ENCODE data around the gene PIK3C2G.
A peak's percentile ranks its signal among the peaks of the same experiment; 100 is the strongest.

The PIK3C2G gene

DNA sequence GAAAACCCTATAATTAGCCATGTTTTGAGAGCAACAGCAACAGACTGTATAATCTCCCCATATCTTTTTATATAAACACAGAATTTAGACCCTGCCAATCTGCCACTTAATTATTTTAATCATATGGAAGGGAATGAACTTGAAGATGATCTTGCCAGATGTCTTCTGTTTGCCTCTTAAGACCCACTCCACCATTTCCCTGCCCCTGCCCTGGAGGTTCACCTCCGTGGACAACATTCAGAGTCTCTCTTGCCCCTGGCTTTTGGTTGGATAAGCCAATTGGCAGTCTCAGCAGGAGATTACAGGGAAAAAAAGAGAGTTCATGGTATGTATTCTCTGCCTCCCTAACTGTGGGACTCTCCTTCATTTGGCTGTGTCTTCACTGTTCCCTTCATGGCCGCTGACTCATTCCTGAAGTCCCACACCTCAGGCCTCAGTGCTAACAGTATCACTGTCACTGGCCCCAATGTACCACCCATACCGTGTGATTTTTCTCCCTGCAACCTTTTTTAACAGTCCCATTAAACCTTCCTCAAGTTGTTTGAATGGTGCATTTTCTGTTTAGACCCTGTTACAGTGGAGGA is 184.8 kb downstream of the PIK3C2G start:
- POLR2A ChIA-PET: no interaction called here
- TF ChIP-seq ZNF384 (IDR thresholded peaks at IDR 0.05) (no peak), LEF1 (IDR thresholded peaks at IDR 0.05; ENCODE audit: borderline replicate concordance) (no peak), TARDBP (IDR thresholded peaks at IDR 0.05) (no peak), L3MBTL2 (conservative IDR thresholded peaks at IDR 0.05) (no peak), CTBP1 (IDR thresholded peaks at IDR 0.05; ENCODE audit: borderline replicate concordance) (no peak), ELF4 (IDR thresholded peaks at IDR 0.05) (no peak), FOXA1 (IDR thresholded peaks at IDR 0.05) (no peak), ARNT (IDR thresholded peaks at IDR 0.05) (no peak), FOXM1 (IDR thresholded peaks at IDR 0.05; ENCODE audit: borderline replicate concordance) (no peak)
- TF ChIP-seq, protein P1, sequence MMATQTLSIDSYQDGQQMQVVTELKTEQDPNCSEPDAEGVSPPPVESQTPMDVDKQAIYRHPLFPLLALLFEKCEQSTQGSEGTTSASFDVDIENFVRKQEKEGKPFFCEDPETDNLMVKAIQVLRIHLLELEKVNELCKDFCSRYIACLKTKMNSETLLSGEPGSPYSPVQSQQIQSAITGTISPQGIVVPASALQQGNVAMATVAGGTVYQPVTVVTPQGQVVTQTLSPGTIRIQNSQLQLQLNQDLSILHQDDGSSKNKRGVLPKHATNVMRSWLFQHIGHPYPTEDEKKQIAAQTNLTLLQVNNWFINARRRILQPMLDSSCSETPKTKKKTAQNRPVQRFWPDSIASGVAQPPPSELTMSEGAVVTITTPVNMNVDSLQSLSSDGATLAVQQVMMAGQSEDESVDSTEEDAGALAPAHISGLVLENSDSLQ (IDR thresholded peaks at IDR 0.05): no peak
- CTCF ChIA-PET: no interaction called here
- no peak for DNase-seq (ENCODE audit: extremely low spot score)

DNA sequence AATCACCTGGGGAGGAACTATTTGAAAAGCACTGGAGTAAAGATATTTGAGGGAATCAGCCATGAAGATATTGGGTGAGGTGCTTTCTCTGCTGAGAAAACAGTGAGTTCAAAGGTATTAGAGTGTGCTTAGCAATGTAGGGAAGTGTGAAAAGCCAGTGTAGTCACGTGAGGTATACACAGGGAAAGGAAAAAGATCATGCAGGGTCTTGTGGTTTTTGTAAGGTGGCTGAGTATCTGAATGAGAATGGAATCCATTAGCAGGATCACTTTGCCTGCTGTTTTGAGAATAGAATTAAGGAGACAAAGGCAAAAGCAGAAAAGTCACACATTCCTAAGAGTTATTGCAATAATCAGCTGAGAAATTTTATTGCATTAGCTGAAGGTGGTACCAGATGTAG is 193.0 kb downstream of the PIK3C2G start:
- no peak for DNase-seq (ENCODE audit: extremely low spot score)
- POLR2A ChIA-PET: no interaction called here
- TF ChIP-seq SP1 (IDR thresholded peaks at IDR 0.05) (no peak), ARNT (IDR thresholded peaks at IDR 0.05) (no peak), FOXA1 (IDR thresholded peaks at IDR 0.05) (no peak), SUZ12 (IDR thresholded peaks at IDR 0.05) (no peak)
- CTCF ChIA-PET: interaction anchor here (1.1 kb wide), 1 partner anchor 24 kb away, joined by 3 read pairs; no protein-coding TSS in a partner anchor

DNA sequence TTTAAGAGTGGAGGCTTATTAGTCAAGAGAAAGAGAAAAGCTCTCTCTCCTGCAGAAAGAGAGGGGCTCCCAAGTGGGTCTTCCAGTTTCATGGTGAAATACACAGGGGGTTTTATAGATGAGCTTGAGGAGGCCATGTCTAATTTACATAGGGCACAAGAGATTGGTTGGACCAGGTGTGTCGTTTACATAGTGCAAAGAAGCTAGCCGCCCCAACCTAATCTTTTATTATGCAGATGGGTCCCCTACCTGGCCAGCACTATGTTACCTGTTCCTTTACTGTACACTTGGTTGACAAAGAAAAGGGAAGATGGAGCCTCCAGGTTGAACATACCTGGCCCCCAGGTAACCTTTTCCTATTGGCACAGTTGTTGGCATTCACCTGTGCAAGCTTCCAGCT is 195.0 kb downstream of the PIK3C2G start:
- CTCF ChIA-PET: no interaction called here
- TF ChIP-seq FOXK2 (IDR thresholded peaks at IDR 0.05) (no peak), NFRKB (IDR thresholded peaks at IDR 0.05) (no peak), FOXM1 (IDR thresholded peaks at IDR 0.05; ENCODE audit: borderline replicate concordance) (no peak), TARDBP (IDR thresholded peaks at IDR 0.05) (no peak), L3MBTL2 (conservative IDR thresholded peaks at IDR 0.05) (no peak), ELF4 (IDR thresholded peaks at IDR 0.05) (no peak), ZNF384 (IDR thresholded peaks at IDR 0.05) (no peak), FOXA1 (IDR thresholded peaks at IDR 0.05) (no peak)
- TF ChIP-seq, protein P1 (IDR thresholded peaks at IDR 0.05): no peak
- no peak for DNase-seq (ENCODE audit: extremely low spot score)
- POLR2A ChIA-PET: no interaction called here

DNA sequence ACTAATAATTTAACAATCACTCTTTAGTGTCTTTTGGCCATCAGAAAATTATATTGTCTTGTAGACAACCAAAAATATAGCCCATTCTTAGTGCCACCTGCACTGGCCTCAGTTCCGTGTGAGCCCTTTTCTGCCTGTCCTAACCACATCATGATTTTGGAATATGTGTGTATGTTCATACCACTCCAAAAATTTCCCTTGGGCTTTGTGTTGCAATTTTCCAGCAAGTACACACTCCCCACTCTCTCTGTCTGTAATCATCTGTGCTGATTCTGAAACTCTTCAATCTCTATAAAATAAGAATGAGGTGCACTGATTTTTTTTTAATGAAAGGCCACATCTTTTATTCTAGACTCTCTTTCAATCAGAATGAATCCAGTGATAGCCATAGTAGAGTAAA is 196.0 kb downstream of the PIK3C2G start:
- no peak for DNase-seq (ENCODE audit: extremely low spot score)
- CTCF ChIA-PET: no interaction called here
- TF ChIP-seq BHLHE40 (IDR thresholded peaks at IDR 0.05; ENCODE audit: borderline replicate concordance) (no peak), ARNT (IDR thresholded peaks at IDR 0.05) (no peak), ELF4 (IDR thresholded peaks at IDR 0.05) (no peak), L3MBTL2 (conservative IDR thresholded peaks at IDR 0.05) (no peak), FOXM1 (IDR thresholded peaks at IDR 0.05; ENCODE audit: borderline replicate concordance) (no peak), LEF1 (IDR thresholded peaks at IDR 0.05; ENCODE audit: borderline replicate concordance) (no peak), NFRKB (IDR thresholded peaks at IDR 0.05) (no peak), SUZ12 (IDR thresholded peaks at IDR 0.05) (no peak), HDGF (IDR thresholded peaks at IDR 0.05; ENCODE audit: borderline replicate concordance) (no peak), FOXA1 (IDR thresholded peaks at IDR 0.05) (no peak), SP1 (IDR thresholded peaks at IDR 0.05) (no peak), CTBP1 (IDR thresholded peaks at IDR 0.05; ENCODE audit: borderline replicate concordance) (no peak), TARDBP (IDR thresholded peaks at IDR 0.05) (no peak), FOXK2 (IDR thresholded peaks at IDR 0.05) (no peak), ZNF384 (IDR thresholded peaks at IDR 0.05) (no peak)
- TF ChIP-seq, protein P1 (IDR thresholded peaks at IDR 0.05): no peak
- POLR2A ChIA-PET: no interaction called here

DNA sequence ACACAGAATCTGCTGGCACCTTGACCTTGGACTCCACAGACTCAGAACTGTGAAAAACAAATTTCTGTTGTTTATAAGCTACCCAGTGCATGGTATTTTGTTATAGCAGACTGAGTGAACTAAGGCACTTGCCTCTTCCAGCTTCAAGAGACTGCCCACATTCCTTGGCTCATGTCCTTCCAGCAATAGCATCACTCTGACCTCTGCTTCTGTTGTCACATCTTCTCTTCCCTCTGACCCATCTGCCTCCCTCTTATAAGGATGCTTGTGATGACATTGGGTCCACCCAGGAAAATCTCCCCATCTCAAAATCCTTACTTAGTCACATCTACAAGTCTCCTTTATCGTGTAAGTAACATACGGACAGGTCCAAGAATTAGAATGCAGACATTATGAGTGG is 200.4 kb downstream of the PIK3C2G start:
- no peak for DNase-seq (ENCODE audit: extremely low spot score)
- CTCF ChIA-PET: no interaction called here
- TF ChIP-seq FOXK2 (IDR thresholded peaks at IDR 0.05) (no peak), ZNF384 (IDR thresholded peaks at IDR 0.05) (no peak), LEF1 (IDR thresholded peaks at IDR 0.05; ENCODE audit: borderline replicate concordance) (no peak), TARDBP (IDR thresholded peaks at IDR 0.05) (no peak)
- POLR2A ChIA-PET: no interaction called here

DNA sequence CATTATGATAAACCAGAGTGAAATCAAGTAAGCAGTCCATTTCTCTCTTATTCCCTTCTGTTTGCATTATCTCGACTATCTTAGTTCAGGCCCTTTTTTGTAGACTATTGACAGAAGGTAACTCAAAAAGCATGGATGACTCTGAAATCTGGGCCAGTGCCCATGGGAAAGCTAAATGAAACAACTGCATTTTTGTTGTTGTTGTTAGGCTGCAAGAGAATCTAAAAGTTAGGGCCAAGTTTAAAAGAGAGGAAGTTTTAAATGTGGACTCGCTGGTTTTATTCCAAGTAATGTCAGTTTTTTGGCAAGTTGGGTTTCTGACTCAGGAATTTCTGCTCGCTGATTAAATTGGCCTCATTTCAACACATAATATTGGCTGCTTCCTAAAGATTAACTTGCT is 201.1 kb downstream of the PIK3C2G start:
- ChIA-PET CTCF (no interaction called here), POLR2A (no interaction called here)
- TF ChIP-seq SP1 (IDR thresholded peaks at IDR 0.05) (no peak), ZNF384 (IDR thresholded peaks at IDR 0.05) (no peak), ARNT (IDR thresholded peaks at IDR 0.05) (no peak), L3MBTL2 (conservative IDR thresholded peaks at IDR 0.05) (no peak)
- no peak for DNase-seq (ENCODE audit: extremely low spot score)

DNA sequence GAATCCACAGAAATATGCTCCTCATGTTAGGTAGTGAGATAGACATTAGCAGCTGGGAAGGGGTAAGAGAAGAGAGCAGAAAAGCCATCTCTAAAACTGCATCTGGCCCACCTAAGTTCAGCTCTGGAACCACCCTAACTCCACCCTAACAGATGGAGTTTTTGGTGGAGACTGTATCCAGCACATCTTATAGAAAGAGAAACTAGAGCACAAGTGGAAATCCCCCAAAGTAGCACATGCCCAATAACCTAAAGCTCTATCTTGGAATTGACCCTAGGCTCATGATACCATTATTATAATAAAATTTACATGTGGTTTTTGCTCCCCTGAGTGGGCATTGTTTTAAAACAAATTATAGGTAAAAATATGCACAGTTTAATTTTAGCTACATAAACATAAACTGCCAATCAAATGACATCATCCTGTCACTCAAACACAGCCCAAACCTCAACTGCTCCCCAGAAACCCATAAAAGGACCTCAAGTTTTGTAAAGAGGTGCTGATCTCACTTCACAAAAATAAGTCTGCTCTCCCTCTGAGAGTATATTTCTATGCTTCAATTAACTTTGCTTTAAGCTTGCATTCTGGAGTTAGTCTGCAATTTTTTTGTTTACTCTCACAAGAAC is 206.4 kb downstream of the PIK3C2G start:
- no peak for DNase-seq (ENCODE audit: extremely low spot score)
- POLR2A ChIA-PET: no interaction called here
- CTCF ChIA-PET: no interaction called here
- TF ChIP-seq TARDBP (IDR thresholded peaks at IDR 0.05) (no peak), CTBP1 (IDR thresholded peaks at IDR 0.05; ENCODE audit: borderline replicate concordance) (no peak), LEF1 (IDR thresholded peaks at IDR 0.05; ENCODE audit: borderline replicate concordance) (no peak)
- TF ChIP-seq, protein P1 (IDR thresholded peaks at IDR 0.05): peak; percentile 79

Measured in HEK293T (cell line).